Naive B cell (primary cell): ENCODE measurements around the gene OR5B12. TPM values are rescaled to one million over a fixed set of nuclear protein-coding genes. Genes with fewer than 3 reads are reported as not detected.
"Not testable (repeated sequence)": the region's sequence is repeated elsewhere in the genome, so short reads cannot be mapped to it uniquely, and the experiment has no call there.

ENCODE experiments used
- ATAC-seq, 2 donors: fragments of 150-1000 bp; cut with Tn5 transposase; 2 replicates each; pipeline ENCODE4 v1.10.0; 2021; ENCODE audit warnings: low read depth in 2 of 2, mild to moderate bottlenecking in 2 of 2, moderate library complexity in 2 of 2
- DNase-seq: peaks from one replicate; pipeline ENCODE4 v3.0.0; 2022
- H3K27ac Mint-ChIP-seq, 6 donors: one replicate each; pipeline ENCODE4 v1.8.0; 2020 to 2022; ENCODE audit warnings: mild to moderate bottlenecking in 6 of 6, mixed read lengths in 6 of 6, moderate library complexity in 5 of 6, inconsistent platforms in 2 of 6
- H3K27me3 Mint-ChIP-seq, 3 donors: one replicate each; pipeline ENCODE4 v1.8.0; 2021 to 2022; ENCODE audit warnings: mixed read lengths in 3 of 3, mild to moderate bottlenecking in 1 of 3
- H3K36me3 Mint-ChIP-seq, 2 donors: one replicate each; pipeline ENCODE4 v1.8.0; 2020 to 2022; ENCODE audit warnings: mixed read lengths in 2 of 2, inconsistent platforms in 1 of 2, mild to moderate bottlenecking in 1 of 2
- H3K4me1 Mint-ChIP-seq, 3 donors: one replicate each; pipeline ENCODE4 v1.8.0; 2020 to 2022; ENCODE audit warnings: mixed read lengths in 3 of 3, inconsistent platforms in 1 of 3, mild to moderate bottlenecking in 1 of 3, moderate library complexity in 1 of 3
- H3K4me3 Mint-ChIP-seq, 8 donors: one replicate each; pipeline ENCODE4 v1.8.0; 2020 to 2022; ENCODE audit warnings: mild to moderate bottlenecking in 8 of 8, mixed read lengths in 8 of 8, moderate library complexity in 8 of 8, inconsistent platforms in 2 of 8
- H3K9me3 Mint-ChIP-seq, 7 donors: one replicate each; pipeline ENCODE4 v1.8.0; 2020 to 2022; ENCODE audit warnings: mixed read lengths in 7 of 7, mild to moderate bottlenecking in 5 of 7, inconsistent platforms in 2 of 7, moderate library complexity in 1 of 7
- polyA plus RNA-seq, 6 donors: library from polyadenylated mRNA; unstranded; fragments of 300-500 nt; fragmentation: Illumina TruSeq; gene quantifications; one replicate each; pipeline ENCODE4 v1.2.3, GENCODE V29; 2021; ENCODE audit warnings: low read depth in 6 of 6

OR5B12 gene
- polyA plus RNA-seq, 6 donors from 2014 or later: not detected

DNA sequence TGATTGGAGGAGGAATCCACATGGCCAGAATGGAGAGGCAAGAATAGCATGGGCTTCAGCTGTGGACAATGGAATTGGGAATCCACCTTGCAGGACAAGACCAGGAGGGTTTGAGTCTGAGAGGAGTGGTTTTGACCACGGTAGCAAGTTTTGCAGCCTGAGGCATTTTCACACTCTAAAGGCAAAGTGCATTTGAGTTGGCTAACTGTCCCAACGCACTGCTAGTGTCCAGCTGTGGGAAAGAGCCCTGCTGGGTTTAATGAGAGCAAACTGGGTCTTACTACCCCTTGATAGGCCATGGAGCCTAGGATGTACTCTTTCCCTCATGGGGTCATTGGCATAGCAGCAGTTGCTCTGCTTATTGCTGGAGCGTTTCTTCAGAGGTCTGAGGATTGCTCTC is 14.0 kb downstream of the OR5B12 start, which contains the start of gene OR5B2:
Gene OR5B2, minus strand, starts transcription at position 101 of the 400 bp plus-strand sequence. CDS start 4,860 bp downstream, outside the sequence.
- H3K36me3 Mint-ChIP-seq: peaks cover 0 to 16% of the 10 kb centered on the region in 2 donors
- peak within 1 kb of the TSS in 1 of 8 donors; percentile 52 for H3K4me3 Mint-ChIP-seq
- H3K4me1 Mint-ChIP-seq: no peaks in the 10 kb centered on the region
- H3K9me3 Mint-ChIP-seq: peaks cover 4 to 26% (median 10%) of the 10 kb centered on the region in 7 donors
- H3K27me3 Mint-ChIP-seq: peaks cover 18 to 32% (median 31%) of the 10 kb centered on the region in 3 donors
- DNase-seq: no peak
- peak within 1 kb of the TSS in 1 of 6 donors; percentile 65 for H3K27ac Mint-ChIP-seq
- ATAC-seq: no peak

DNA sequence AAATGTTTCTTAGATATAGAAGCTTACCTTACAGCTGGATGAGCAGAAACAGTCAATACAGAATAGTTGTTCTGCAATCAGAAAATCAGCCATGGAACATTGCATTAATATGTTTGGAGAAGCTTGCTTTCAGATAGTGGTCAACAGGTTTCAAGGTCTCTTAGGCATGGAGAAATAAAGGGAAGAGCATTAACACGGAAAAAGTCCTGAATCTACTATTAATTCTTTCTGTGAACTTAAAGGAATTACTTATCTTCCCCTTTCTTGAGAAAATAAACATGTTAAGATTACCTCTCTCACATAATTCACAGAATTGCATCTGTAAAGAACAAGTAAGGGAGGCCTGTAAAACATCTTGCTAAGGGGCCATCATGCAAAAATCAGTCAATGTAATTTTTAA is 35.3 kb downstream of the OR5B12 start, which contains the start of gene OR5B3:
Gene OR5B3, minus strand, starts transcription at position 101 of the 400 bp plus-strand sequence. CDS start 3,465 bp downstream, outside the sequence.
- H3K27me3 Mint-ChIP-seq: peaks cover 8 to 23% (median 10%) of the 10 kb centered on the region in 3 donors

DNA sequence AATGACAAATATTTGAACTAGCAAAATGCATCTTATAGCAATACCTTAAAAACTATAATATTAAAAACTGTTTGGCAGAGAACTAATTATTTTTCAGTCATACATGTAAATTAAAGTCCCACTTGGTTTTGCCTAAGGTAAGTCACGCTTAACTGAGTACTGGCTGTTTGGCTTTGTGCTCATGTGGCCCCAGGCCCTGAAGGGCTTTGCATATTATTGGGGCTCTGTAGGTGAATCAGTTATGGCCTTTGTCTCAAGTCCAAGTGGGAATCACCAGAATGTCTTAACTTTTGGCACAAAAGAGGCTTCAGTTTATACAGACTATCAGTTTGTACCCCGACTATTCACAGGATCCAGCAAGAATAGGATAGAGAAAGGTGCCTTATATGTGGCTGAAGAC is 42.4 kb downstream of the OR5B12 start:
- DNase-seq, H3K4me3 Mint-ChIP-seq, ATAC-seq, H3K36me3 Mint-ChIP-seq, H3K27ac Mint-ChIP-seq, H3K4me1 Mint-ChIP-seq: not testable (repeated sequence)
- H3K27me3 Mint-ChIP-seq: peaks cover 0 to 25% (median 16%) of the 10 kb centered on the region in 3 donors
- peaks cover 3 to 15% (median 7%) of the 10 kb centered on the region in 7 donors for H3K9me3 Mint-ChIP-seq

More for the DNA sequence above, 35.3 kb downstream of the OR5B12 start, which contains the start of gene OR5B3:
- Mint-ChIP-seq H3K4me1 (no peaks in the 10 kb centered on the region), H3K27ac (no peak within 1 kb of the TSS), H3K36me3 (peaks cover 0 to 11% of the 10 kb centered on the region in 2 donors), H3K9me3 (peaks cover 7 to 42% (median 36%) of the 10 kb centered on the region in 7 donors), H3K4me3 (no peak within 1 kb of the TSS)
- ATAC-seq (no peak), DNase-seq (no peak)

DNA sequence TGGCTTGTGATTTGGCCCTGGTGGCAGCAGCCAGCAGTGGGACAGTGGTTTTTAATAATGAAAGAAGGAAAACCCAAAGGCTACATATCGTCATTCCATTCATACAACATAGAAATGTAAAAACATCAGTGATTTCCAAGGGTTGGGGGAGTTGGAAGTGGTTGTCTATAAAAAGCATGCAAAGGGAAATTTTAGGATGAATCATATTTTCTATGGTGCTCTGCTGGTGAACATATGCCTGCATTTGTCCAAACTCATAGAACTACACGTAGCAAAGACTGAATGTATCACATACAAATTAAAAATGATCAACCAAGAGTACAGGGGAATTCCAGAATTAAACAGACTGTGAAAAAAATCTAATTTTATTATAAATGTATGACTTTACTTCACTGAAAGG is 46.5 kb downstream of the OR5B12 start:
- peak overlapping the region in 1 of 8 donors; percentile 2 for H3K4me3 Mint-ChIP-seq
- peaks cover 0 to 11% of the 10 kb centered on the region in 2 donors for H3K36me3 Mint-ChIP-seq
- H3K4me1 Mint-ChIP-seq: peaks cover 0 to 4% (median 0%) of the 10 kb centered on the region in 3 donors
- no peak for ATAC-seq
- H3K27me3 Mint-ChIP-seq: peaks cover 0 to 20% (median 4%) of the 10 kb centered on the region in 3 donors
- H3K9me3 Mint-ChIP-seq: peaks cover 4 to 18% (median 10%) of the 10 kb centered on the region in 7 donors
- peak overlapping the region in 1 of 6 donors; percentile 6 for H3K27ac Mint-ChIP-seq
- no peak for DNase-seq

DNA sequence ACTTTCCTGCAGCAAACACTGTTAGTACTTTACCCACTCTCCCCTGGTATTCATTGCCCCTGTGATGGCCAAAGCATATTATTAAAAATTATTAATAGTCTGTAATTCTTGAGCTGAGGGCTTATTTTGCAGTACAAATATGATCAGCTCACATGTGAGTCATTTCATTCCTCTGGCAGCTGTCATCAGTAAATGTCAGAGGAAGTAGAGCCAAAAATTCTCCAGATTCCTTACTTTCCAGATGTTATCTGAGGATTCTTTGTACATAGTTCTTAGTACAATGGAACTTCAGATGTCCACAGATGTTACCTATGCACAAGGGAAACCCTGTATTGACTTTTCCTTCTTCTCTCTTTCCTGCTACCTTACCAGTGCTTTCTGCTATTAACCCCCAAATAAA is 47.8 kb downstream of the OR5B12 start:
- no peak overlapping the region for H3K4me3 Mint-ChIP-seq
- H3K27ac Mint-ChIP-seq: no peak overlapping the region
- DNase-seq: no peak
- peaks cover 4 to 18% (median 10%) of the 10 kb centered on the region in 7 donors for H3K9me3 Mint-ChIP-seq
- ATAC-seq: no peak
- peaks cover 0 to 20% (median 0%) of the 10 kb centered on the region in 3 donors for H3K27me3 Mint-ChIP-seq
- H3K4me1 Mint-ChIP-seq: peaks cover 0 to 4% (median 0%) of the 10 kb centered on the region in 3 donors
- peaks cover 0 to 11% of the 10 kb centered on the region in 2 donors for H3K36me3 Mint-ChIP-seq

DNA sequence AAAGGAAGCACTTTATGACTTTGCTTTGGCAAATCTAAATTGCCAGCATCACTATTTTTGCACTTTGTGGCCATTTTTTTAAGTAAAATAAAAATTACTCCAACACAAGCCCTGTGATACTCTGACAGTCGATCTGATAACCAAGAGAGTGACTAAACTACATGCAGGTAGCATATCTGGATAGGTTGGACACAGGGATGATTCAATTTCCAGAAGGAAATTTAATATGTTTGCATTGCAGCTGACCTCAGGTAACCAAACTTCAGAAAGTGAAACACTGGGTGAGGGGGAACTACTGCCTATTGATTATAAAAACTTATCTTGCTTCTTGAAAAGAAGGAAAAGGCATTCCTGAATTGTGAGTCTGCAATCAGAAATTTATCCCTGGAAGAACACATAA is 49.3 kb downstream of the OR5B12 start:
- Mint-ChIP-seq H3K36me3 (peaks cover 0 to 11% of the 10 kb centered on the region in 2 donors), H3K4me1 (peaks cover 0 to 4% (median 0%) of the 10 kb centered on the region in 3 donors), H3K27me3 (peaks cover 0 to 15% (median 0%) of the 10 kb centered on the region in 3 donors), H3K4me3 (no peak overlapping the region), H3K9me3 (peaks cover 4 to 18% (median 10%) of the 10 kb centered on the region in 7 donors), H3K27ac (no peak overlapping the region)
- DNase-seq (no peak), ATAC-seq (no peak)

DNA sequence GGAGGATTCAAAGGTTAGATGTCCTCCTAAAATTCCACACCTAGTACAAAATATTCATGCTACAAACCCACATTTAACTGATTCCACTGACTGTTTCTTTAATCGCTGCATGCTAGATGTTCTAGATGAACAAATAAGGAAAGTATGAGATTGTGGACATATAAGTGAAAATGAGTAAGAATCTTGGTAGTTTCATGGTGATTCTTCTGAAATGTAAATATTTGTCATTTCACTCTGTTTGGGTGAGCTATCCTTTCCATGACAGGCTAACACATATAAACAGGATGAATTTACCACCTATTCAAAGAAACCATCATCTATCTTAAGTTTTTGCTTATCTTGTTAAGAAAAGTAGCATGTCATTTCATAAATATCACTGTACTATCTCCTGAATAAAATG is 50.2 kb downstream of the OR5B12 start:
- H3K9me3 Mint-ChIP-seq: peaks cover 4 to 18% (median 10%) of the 10 kb centered on the region in 7 donors
- H3K4me3 Mint-ChIP-seq: no peak overlapping the region
- peaks cover 0 to 4% (median 0%) of the 10 kb centered on the region in 3 donors for H3K4me1 Mint-ChIP-seq
- ATAC-seq: no peak
- H3K27me3 Mint-ChIP-seq: peaks cover 0 to 15% (median 0%) of the 10 kb centered on the region in 3 donors
- no peak for DNase-seq
- H3K27ac Mint-ChIP-seq: no peak overlapping the region
- peaks cover 0 to 11% of the 10 kb centered on the region in 2 donors for H3K36me3 Mint-ChIP-seq

DNA sequence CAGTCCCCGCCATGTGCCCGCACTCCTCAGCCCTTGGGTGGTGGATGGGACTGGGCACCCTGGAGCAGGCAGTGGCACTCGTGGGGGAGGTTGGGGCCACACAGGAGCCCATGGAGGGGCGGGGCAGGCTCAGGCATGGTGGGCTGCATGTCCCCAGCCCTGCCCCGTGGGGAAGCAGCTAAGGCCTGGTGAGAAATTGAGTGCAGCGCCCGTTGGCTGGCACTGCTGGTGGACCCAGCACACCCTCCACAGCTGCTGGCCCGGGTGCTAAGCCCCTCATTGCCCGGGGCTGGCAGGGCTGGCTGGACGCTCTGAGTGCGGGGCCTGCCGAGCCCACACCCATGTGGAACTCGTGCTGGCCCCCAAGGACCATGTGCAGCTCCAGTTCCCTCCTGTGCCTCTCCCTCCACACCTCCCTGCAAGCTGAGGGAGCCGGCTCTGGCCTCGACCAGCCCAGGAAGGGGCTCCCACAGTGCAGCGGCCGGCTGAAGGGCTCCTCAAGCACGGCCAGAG is 51.4 kb downstream of the OR5B12 start:
- ATAC-seq: no peak
- Mint-ChIP-seq H3K4me1 (peaks cover 0 to 3% (median 0%) of the 10 kb centered on the region in 3 donors), H3K36me3 (peaks cover 0 to 11% of the 10 kb centered on the region in 2 donors), H3K4me3 (no peak overlapping the region), H3K9me3 (peaks cover 4 to 15% (median 11%) of the 10 kb centered on the region in 7 donors), H3K27me3 (peaks cover 0 to 14% (median 0%) of the 10 kb centered on the region in 3 donors), H3K27ac (no peak overlapping the region)
- no peak for DNase-seq

Other genes starting within 250 kb of the OR5B12 start
- not detected for gene OR1S2, start 238.1 kb downstream of the OR5B12 start, polyA plus RNA-seq
- not detected for gene OR1S1, start 229.5 kb downstream of the OR5B12 start, polyA plus RNA-seq
- gene OR10Q1, start 213.3 kb downstream of the OR5B12 start, polyA plus RNA-seq: not detected
- gene OR10W1, start 174.0 kb downstream of the OR5B12 start, polyA plus RNA-seq: not detected
- gene OR5B17, start 83.2 kb downstream of the OR5B12 start, polyA plus RNA-seq: not detected
- gene OR5B3, start 35.4 kb downstream of the OR5B12 start, polyA plus RNA-seq: not detected
- not detected for gene OR5B2, start 14.1 kb downstream of the OR5B12 start, polyA plus RNA-seq
- not detected for gene OR5B21, start 65.9 kb upstream of the OR5B12 start, polyA plus RNA-seq
- gene LPXN, start 133.6 kb upstream of the OR5B12 start, polyA plus RNA-seq: 100 to 1,000 TPM in 2 of 6 donors, 10 to 100 TPM in 4; 63.3 to 120 (median 85.8) TPM
- 10 to 100 TPM in 1 of 6 donors, 1 to 10 TPM in 5; 5.4 to 12.4 (median 8.1) TPM for gene ZFP91, start 136.8 kb upstream of the OR5B12 start, polyA plus RNA-seq
- gene CNTF, start 180.4 kb upstream of the OR5B12 start, polyA plus RNA-seq: under 1 TPM in 3 of 6 donors, not detected in 3; 0.15 to 0.35 (median 0.28) TPM